Gastrocnemius medialis (tissue), 4 donors: ENCODE data around the gene LGALS1. TPM values are rescaled to one million over a fixed set of nuclear protein-coding genes. Genes with fewer than 3 reads are reported as not detected.

ENCODE experiments used
- ATAC-seq, 2 donors: fragments of 150-250 bp; one replicate each; pipeline ENCODE4 v1.9.1; 2016
- DNase-seq, 2 donors: peaks; one replicate each; pipeline ENCODE4 v3.0.0-alpha.2; 2019
- H3K27ac ChIP-seq, 4 donors: fragments of 200-600 bp; sonication (generic); 1 replicate in 1 of 4; 2 replicates in 3 of 4; pipeline ENCODE4 v1.5.1; 2016 to 2018; ENCODE audit warnings: mild to moderate bottlenecking in 2 of 4, moderate library complexity in 1 of 4
- H3K27me3 ChIP-seq, 3 donors: fragments of 200-600 bp; sonication (generic) in 2 of 3; 1 replicate in 1 of 3; 2 replicates in 2 of 3; pipeline versions ENCODE4 v1.5.1 to v1.6.0; 2016 to 2019; ENCODE audit warnings: mild to moderate bottlenecking in 1 of 3, moderate library complexity in 1 of 3
- H3K36me3 ChIP-seq, 2 donors: fragments of 200-600 bp; sonication (generic) in 1 of 2; one replicate each; pipeline ENCODE4 v1.5.1; 2017 to 2018
- H3K4me1 ChIP-seq, 2 donors: fragments of 200-600 bp; sonication (generic) in 1 of 2; one replicate each; pipeline ENCODE4 v1.5.1; 2016 to 2017; ENCODE audit warnings: mild to moderate bottlenecking in 2 of 2
- H3K4me3 ChIP-seq, 4 donors: fragments of 200-600 bp; sonication (generic) in 3 of 4; 1 replicate in 1 of 4; 2 replicates in 3 of 4; pipeline ENCODE4 v1.5.1; 2016 to 2019; ENCODE audit warnings: mild to moderate bottlenecking in 2 of 4
- H3K9me3 ChIP-seq, 3 donors: fragments of 200-600 bp; sonication (generic) in 2 of 3; 1 replicate in 1 of 3; 2 replicates in 2 of 3; pipeline ENCODE4 v1.5.1; 2016 to 2019
- CTCF ChIP-seq, 5 experiments: fragments of 450-650 bp in 3 of 5; fragments of 200-600 bp in 2 of 5; sonication (generic) in 2 of 5; IDR thresholded peaks in 4 of 5; conservative IDR thresholded peaks in 1 of 5; 1 replicate in 4 of 5; 2 replicates in 1 of 5; pipeline ENCODE4 v1.5.1; 2016 to 2019; ENCODE audit warnings: antibody characterized with exemption in 5 of 5, mild to moderate bottlenecking in 3 of 5, moderate library complexity in 3 of 5
- POLR2A ChIP-seq, 2 donors: fragments of 450-650 bp; IDR thresholded peaks; one replicate each; pipeline ENCODE4 v1.6.1; 2017; ENCODE audit warnings: antibody characterized with exemption in 2 of 2, mild to moderate bottlenecking in 2 of 2, moderate library complexity in 2 of 2
- in situ Hi-C, 4 donors: fragments of 200-750 bp; cut with MboI; loops; one replicate each; pipeline versions ENCODE4 v1.15.0 to v1.8.0; 2017; ENCODE audit warnings: low sequenced_read_pairs in 4 of 4
- intact Hi-C: fragments of 100-400 bp; cut with DNase I; formaldehyde crosslinking; loops from one replicate; pipeline ENCODE4 v1.15.1; 2023; ENCODE audit warnings: low total_unique reads
- total RNA-seq, 4 donors: library from RNA; depleted of rRNA; stranded (reverse); fragments of >200 nt; gene quantifications; one replicate each; pipeline versions ENCODE4 v1.1.0 to v1.2.3, GENCODE V29; 2016

Gene LGALS1
- total RNA-seq, 4 donors from 2014 or later, result 561 to 1,888 (median 1,101) TPM

- no peak for TF ChIP-seq POLR2A (IDR thresholded peaks at IDR 0.05)
- no peak overlapping the region for H3K4me3 ChIP-seq
- no peaks in the 10 kb centered on the region for H3K27me3 ChIP-seq
- H3K4me1 ChIP-seq, result peaks cover 32 to 37% of the 10 kb centered on the region in 2 donors
- no peaks in the 10 kb centered on the region for H3K9me3 ChIP-seq
- H3K36me3 ChIP-seq, result peaks cover 0 to 46% of the 10 kb centered on the region in 2 donors
- intact Hi-C loops, result no loop called here
- in situ Hi-C loops, result loop anchor here in 1 of 4 donors (25.0 kb wide), 1 partner anchor 156 kb away; no protein-coding TSS in a partner anchor
- ATAC-seq, result no peak
- no peak for DNase-seq
- H3K27ac ChIP-seq, result no peak overlapping the region
These were observed 44.5 kb upstream of the LGALS1 start for GRCh38 chr22:37630839-37631435.

- H3K27me3 ChIP-seq, result no peaks in the 10 kb centered on the region
- TF ChIP-seq POLR2A (IDR thresholded peaks at IDR 0.05) (no peak), CTCF (IDR thresholded peaks at IDR 0.05 in 4 of 5, conservative IDR thresholded peaks at IDR 0.05 in 1 of 5) (no peak)
- no peaks in the 10 kb centered on the region for H3K9me3 ChIP-seq
- intact Hi-C loops (no loop called here), in situ Hi-C loops (loop anchor here in 1 of 4 donors (25.0 kb wide), 1 partner anchor 156 kb away; no protein-coding TSS in a partner anchor)
- no peak overlapping the region for H3K4me3 ChIP-seq
- ATAC-seq (no peak), DNase-seq (no peak)
- H3K27ac ChIP-seq, result no peak overlapping the region
- peaks cover 25 to 31% of the 10 kb centered on the region in 2 donors for H3K4me1 ChIP-seq
- peaks cover 0 to 46% of the 10 kb centered on the region in 2 donors for H3K36me3 ChIP-seq
These were observed 43.8 kb upstream of the LGALS1 start for GRCh38 chr22:37631448-37632173.

DNA sequence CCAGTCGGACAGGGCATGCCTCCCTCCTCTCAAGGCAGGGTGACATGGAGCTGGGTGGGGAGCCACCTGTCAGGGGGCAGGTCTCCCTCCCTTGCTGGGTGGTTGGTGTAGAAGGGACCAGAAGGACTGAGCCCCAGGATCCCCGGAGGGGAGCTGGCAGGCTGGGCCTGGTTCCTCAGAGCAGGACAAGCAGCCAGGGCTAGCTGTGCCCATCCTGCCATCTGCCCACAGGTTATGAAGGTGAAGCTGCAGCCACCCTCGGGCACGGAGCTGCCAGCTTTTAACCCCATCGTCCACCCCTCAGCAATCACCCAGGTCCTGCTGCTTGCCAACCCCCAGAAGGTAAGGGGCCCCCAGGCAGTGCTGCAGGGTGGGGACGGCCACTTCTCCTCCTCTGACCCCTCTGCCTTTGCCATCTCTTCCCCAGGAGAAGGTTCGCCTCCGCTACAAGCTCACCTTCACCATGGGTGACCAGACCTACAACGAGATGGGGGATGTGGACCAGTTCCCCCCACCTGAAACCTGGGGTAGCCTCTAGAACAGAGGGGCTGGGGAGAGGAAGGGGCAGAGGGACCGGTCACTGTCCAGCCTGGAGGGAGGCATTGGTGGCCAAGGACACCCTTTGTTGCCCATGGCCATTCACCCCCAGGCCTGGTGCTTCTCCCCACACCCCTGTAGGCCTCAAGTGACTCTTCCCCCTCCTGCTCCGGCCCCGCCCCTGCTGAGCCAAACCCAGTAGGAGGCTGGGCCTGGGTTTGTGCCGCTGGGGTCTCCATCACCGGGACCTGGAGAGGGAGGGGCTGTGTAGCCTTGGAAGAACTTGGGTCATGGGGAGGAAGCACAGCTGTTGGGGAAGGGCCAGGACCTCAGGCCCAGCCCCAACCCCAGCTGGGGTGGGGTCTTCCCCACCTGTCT lies 43.0 kb upstream of the LGALS1 start:
- peaks cover 0 to 40% of the 10 kb centered on the region in 2 donors for H3K36me3 ChIP-seq
- no peak for ATAC-seq
- intact Hi-C loops, result no loop called here

GRCh38 chr22:37633089-37633624 lies 42.3 kb upstream of the LGALS1 start:
- Histone ChIP-seq H3K36me3 (peaks cover 0 to 38% of the 10 kb centered on the region in 2 donors), H3K4me1 (peaks cover 23 to 26% of the 10 kb centered on the region in 2 donors), H3K27me3 (no peaks in the 10 kb centered on the region), H3K27ac (peak overlapping the region; percentile 56 to 82 (median 74)), H3K4me3 (no peak overlapping the region), H3K9me3 (no peaks in the 10 kb centered on the region)
- TF ChIP-seq CTCF (IDR thresholded peaks at IDR 0.05 in 4 of 5, conservative IDR thresholded peaks at IDR 0.05 in 1 of 5), result no peak
- intact Hi-C loops, result no loop called here
- in situ Hi-C loops, result loop anchor here in 1 of 4 donors (25.0 kb wide), 1 partner anchor 154 kb away; no protein-coding TSS in a partner anchor
- ATAC-seq (peak in 1 of 2 donors; percentile 32), DNase-seq (no peak)

More for the DNA sequence above, 43.0 kb upstream of the LGALS1 start:
- DNase-seq, result no peak
- Histone ChIP-seq H3K9me3 (no peaks in the 10 kb centered on the region), H3K27me3 (no peaks in the 10 kb centered on the region), H3K4me1 (peaks cover 23 to 26% of the 10 kb centered on the region in 2 donors), H3K27ac (peak overlapping the region; percentile 56 to 82 (median 74)), H3K4me3 (no peak overlapping the region)
- in situ Hi-C loops, result loop anchor here in 1 of 4 donors (25.0 kb wide), 1 partner anchor 155 kb away; no protein-coding TSS in a partner anchor
- TF ChIP-seq POLR2A (IDR thresholded peaks at IDR 0.05), result no peak
- TF ChIP-seq CTCF (IDR thresholded peaks at IDR 0.05 in 4 of 5, conservative IDR thresholded peaks at IDR 0.05 in 1 of 5), result no peak
